CD4-positive, alpha-beta T cell treated with Interferon alpha-2 for 1 hour (primary cell): Measurements from ENCODE around the gene ARHGAP5.

ENCODE experiments used
- DNase-seq, 2 donors: peaks; one replicate each; pipeline ENCODE4 v3.0.0-alpha.2; 2020 to 2022

The ARHGAP5 gene

GRCh38 chr14:32078023-32078857, 1.1 kb downstream of the ARHGAP5 start:
- DNase-seq = peak; percentile 11 to 45

DNA sequence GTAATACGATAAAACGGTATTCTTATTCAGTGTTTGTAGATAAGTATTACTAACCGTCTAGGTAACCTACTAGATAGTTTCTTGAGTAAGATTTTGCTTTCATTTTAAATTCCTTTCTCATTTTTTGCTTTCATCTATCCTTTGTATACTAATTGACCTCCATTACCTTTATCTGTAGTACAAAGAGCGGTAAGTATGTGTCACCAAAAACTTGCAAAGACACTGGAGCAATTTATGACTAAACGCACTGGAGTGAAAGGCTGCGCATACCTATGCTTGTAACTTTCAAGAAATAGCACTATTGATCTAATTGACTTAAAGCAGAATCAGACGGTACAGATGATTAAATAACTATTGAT, 1.7 kb downstream of the ARHGAP5 start:
- peak in 1 of 2 donors; percentile 19 for DNase-seq

DNA sequence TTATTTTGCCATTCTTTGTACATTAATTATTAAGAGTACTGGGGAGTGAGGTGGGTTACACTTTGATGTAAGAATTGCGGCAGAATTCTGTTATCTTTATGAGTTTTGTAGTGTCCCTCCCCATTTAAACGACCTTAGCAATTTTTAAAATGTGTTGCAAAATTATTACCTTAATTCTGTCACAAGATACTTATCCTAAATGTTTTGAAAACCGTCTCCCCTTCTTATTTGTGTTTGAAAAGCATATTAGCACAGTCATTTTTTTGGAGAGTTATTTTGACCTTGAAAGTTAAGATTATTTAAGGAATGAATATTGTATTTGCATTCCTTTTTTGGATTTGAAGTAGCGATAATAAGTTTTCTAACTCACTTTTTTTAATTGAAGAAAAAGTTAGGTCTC, 2.2 kb downstream of the ARHGAP5 start:
- DNase-seq = no peak

DNA sequence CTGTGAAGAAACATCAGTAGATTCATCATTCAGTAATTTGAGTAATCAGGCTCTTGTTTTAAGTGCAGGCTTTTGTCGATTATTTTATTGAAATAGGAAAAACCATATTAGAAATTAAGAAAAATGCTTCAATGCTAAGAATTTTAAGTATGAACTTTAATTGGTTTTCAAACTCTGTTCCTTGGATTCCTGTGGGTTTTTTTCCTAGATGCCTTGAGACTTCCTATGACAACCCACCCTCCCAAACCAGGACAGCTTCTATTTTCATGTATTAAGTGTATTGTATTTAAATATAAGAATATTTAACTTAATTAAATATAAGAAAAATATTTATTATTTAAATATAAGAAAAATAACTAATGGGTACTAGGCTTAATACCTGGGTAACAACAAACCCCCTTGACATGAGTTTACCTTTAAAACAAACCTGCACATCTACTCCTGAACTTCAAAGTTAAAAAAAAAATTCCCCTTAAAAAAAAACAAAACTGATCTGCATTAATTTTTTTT, 3.0 kb downstream of the ARHGAP5 start:
- no peak for DNase-seq

DNA sequence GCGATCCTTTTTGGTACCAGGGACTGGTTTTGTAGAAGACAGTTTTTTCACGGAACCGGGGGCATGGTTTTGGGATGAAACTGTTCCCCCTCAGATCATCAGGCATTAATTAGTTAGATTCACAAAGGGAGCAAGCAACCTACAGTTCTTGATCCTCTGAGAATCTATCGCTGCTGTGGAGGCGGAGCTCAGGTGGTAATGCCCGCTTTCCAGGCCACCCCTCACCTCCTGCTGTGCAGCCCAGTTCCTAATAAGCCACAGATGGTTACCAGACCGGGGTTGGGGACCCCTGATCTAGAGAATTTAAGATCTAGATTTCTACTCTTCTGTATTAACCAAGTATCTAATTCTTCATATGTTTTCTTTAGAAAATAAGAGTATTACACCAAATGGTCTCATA, 4.8 kb downstream of the ARHGAP5 start:
- DNase-seq = no peak

- DNase-seq = no peak
Observed at GRCh38 chr14:32083315-32083624, 6.2 kb downstream of the ARHGAP5 start.

GRCh38 chr14:32083789-32084188, 6.7 kb downstream of the ARHGAP5 start:
- no peak for DNase-seq

- DNase-seq = no peak
Observed at GRCh38 chr14:32085182-32085844, 8.2 kb downstream of the ARHGAP5 start.

- DNase-seq = no peak
Observed at GRCh38 chr14:32085845-32086383, 8.8 kb downstream of the ARHGAP5 start.

- DNase-seq = no peak
Observed at GRCh38 chr14:32087173-32087861, 10.2 kb downstream of the ARHGAP5 start.

GRCh38 chr14:32087907-32088306, 10.8 kb downstream of the ARHGAP5 start:
- DNase-seq = no peak

GRCh38 chr14:32090686-32091085, 13.6 kb downstream of the ARHGAP5 start:
- no peak for DNase-seq

DNA sequence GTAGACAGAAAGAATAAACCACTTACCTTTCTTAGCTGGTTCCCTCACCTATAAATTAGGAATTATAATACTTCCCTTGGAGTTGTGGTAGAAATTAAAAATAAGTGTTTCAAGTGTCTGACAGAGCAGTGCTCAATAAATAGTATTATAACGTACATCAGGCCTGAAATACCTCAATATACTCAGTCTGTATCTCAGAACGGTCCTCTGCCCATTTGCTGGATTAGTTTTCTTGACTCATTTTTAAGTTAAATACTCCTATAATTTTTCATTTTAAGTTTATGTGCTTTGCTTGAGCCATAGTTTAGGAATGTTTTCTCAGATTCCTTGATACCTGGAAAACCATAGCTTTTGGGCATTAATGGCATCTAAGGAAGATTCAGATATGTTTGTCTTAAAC, 22.4 kb downstream of the ARHGAP5 start:
- no peak for DNase-seq

DNA sequence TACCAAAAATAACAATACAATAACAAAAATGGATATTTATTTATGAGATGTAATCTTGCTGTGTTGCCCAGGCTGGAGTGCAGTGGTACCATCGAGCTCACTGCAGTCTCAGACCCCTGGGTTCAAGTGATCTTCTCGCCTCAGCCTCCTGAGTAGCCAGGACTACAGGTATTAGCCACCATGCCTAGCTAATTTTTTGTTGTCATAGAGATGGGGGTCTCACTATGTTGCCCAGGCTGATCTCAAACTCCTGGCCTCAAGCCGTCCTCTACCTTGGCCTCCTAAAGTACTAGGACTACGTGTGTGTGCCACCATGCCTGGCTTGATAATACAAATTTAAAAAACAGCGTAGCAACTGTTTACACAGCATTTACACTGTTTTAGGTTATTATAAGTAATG, 23.1 kb downstream of the ARHGAP5 start:
- DNase-seq = no peak

DNA sequence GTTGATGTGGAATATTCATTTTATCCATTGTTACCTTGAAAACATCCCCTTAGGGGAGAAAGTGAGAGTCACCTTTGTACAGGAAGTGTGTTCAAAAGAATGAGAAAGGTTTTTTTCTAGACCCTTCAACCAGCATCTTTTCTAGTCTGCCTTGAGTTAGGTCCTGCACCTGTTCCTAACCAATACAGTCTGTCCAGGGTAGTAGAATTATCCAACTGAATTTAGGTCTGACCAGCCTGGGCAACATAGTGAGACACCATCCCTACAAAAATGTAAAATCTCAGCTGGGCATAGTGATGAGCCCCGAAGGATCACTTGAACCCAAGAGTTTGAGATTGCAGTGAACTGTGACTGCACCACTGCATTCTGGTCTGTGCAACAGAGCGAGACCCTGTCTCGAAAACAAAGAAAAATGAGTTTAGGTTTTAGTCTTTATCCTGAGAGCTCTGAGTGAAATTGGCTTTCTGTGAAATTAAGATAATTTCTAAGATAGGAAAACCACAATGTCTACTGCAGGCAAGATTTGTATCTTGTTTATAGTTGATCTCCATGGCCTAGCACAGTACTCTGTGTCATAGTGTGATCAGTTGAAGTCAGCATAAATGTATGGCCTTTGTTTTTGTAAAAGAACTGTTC, 25.2 kb downstream of the ARHGAP5 start:
- DNase-seq = peak in 1 of 2 donors; percentile 60

DNA sequence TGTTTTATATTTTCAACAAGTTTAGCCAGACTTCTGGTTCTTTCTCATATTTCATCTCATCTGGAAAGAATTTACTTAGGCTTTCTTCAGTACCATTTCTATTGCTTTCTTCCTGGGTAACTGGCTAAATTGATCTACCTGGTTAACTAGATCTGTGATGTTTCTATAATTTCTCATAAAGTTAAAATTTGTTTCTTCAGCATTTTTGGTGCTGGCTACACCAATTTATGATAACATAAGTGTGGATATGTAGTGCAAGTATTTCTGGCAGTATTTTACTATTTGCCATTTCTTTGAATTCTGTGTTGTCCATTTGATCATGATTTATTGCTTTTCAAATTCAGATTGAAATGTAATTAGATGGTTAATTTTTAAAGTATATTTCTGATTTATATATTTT, 25.9 kb downstream of the ARHGAP5 start:
- no peak for DNase-seq

GRCh38 chr14:32104308-32104707, 27.2 kb downstream of the ARHGAP5 start:
- DNase-seq = no peak

- DNase-seq = peak in 1 of 2 donors; percentile 5
Observed at GRCh38 chr14:32104803-32105202, 27.7 kb downstream of the ARHGAP5 start.

DNA sequence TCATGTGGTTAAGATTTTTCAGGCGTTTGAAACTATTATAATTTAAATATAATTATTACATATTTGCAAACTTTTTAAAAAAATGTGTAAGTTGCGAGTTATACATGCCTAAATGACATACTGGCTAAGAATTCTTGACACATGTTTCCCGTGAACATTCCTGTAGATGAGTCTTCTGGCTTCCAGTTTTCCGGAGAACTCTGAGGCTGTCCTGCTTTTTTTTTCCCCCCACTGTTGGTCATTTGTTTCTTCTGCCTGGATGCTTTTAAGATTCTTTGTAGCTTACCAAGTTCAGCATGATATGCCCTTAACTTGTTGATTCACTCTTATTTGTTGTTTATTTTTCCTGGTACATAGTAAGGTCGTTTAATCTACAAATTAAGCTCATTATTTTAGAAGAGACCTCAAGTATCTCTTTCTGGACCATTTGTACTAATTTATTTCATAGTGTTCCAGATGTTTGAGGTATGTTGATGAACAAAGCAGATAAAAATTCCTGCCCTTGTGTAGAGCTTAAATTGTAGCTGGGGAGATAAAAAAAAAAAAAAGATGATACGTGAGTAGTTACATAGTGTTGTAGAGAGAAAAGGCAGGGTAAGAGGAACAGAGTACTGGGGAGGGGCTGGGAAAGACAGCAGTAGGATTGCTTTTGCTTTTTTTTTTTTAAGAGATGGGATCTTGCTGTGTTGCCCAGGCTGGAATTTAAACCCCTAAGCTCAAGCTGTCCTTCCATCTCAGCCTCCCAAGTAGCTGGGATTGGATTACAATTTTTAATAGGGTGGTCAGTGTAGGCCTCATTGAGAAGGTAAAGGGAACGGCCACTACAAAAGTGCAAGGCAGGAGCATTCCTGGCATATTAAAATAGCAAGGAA, 32.8 kb downstream of the ARHGAP5 start:
- no peak for DNase-seq

DNA sequence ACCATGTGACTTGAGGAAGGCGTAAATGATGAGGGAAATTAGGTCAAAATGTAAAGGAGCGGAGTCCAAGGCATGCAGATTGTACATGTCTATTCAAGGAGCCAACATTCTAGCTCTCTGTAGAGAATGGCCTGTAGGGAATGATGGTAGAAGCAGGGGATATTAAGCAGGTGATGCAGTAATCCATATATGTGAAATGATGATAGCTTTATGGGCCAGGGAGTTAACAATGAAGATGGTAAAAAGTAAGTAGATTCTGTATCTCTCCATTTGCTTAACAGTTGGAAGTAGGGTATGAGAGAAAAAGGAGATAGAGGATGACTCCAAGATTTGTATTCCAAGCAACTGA, 33.4 kb downstream of the ARHGAP5 start:
- DNase-seq = no peak

GRCh38 chr14:32121536-32121935, 44.4 kb downstream of the ARHGAP5 start:
- no peak for DNase-seq

- no peak for DNase-seq
Observed at GRCh38 chr14:32121948-32122347, 44.8 kb downstream of the ARHGAP5 start.
